Measurements from ENCODE around the gene NPR3.

NPR3 gene

GRCh38 chr5:32833663-32834062 is 122.5 kb downstream of the NPR3 start:
- H3K4me3 ChIP-seq (ENCODE audit: low read length in 2 of 2), result no peak overlapping the region
- no peaks in the 10 kb centered on the region for H3K27me3 ChIP-seq (ENCODE audit: control insufficient read depth in 1 of 2, insufficient read depth in 2 of 2, low read length in 2 of 2)
- H3K27ac ChIP-seq (ENCODE audit: low read length), result no peak overlapping the region
- H3K9ac ChIP-seq (ENCODE audit: low read length in 2 of 2), result no peak overlapping the region
- H3K9me3 ChIP-seq (ENCODE audit: control insufficient read depth in 2 of 2, low read length in 2 of 2), result no peaks in the 10 kb centered on the region
- no peaks in the 10 kb centered on the region for H3K36me3 ChIP-seq (ENCODE audit: control insufficient read depth in 2 of 2, insufficient read depth in 2 of 2, low read length in 2 of 2)
- H3K4me1 ChIP-seq (ENCODE audit: control insufficient read depth, insufficient read depth, low read length), result no peaks in the 10 kb centered on the region

DNA sequence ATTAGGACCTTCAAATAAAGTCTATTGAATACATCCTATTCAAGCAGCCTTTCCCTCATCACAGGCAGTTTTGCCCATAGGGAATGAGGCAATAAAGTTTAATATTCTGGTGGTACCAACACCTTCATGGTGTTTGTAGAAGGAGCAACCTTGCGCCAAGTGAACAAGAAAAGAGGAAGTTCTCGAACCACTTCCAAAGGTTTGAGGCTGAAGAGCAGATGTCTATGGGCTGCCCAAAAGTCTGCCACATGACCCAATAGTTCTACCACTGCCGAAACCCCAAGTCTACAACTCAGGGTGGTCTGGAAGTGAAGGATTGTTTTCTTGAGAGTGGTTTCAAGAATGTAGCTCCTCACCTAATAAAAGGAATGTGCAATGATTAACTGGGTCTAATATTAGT is 123.1 kb downstream of the NPR3 start:
- H3K4me3 ChIP-seq (ENCODE audit: low read length in 2 of 2), result no peak overlapping the region

GRCh38 chr5:32836176-32836575 is 125.1 kb downstream of the NPR3 start:
- no peak overlapping the region for H3K9ac ChIP-seq (ENCODE audit: low read length in 2 of 2)
- no peaks in the 10 kb centered on the region for H3K4me1 ChIP-seq (ENCODE audit: control insufficient read depth, insufficient read depth, low read length)
- H3K9me3 ChIP-seq (ENCODE audit: control insufficient read depth in 2 of 2, low read length in 2 of 2), result no peaks in the 10 kb centered on the region
- no peak overlapping the region for H3K4me3 ChIP-seq (ENCODE audit: low read length in 2 of 2)
- no peak overlapping the region for H3K27ac ChIP-seq (ENCODE audit: low read length)
- H3K27me3 ChIP-seq (ENCODE audit: control insufficient read depth in 1 of 2, insufficient read depth in 2 of 2, low read length in 2 of 2), result no peaks in the 10 kb centered on the region
- H3K36me3 ChIP-seq (ENCODE audit: control insufficient read depth in 2 of 2, insufficient read depth in 2 of 2, low read length in 2 of 2), result no peaks in the 10 kb centered on the region

More for the DNA sequence above, 123.1 kb downstream of the NPR3 start:
- Histone ChIP-seq H3K36me3 (ENCODE audit: control insufficient read depth in 2 of 2, insufficient read depth in 2 of 2, low read length in 2 of 2) (no peaks in the 10 kb centered on the region), H3K27ac (ENCODE audit: low read length) (no peak overlapping the region), H3K9me3 (ENCODE audit: control insufficient read depth in 2 of 2, low read length in 2 of 2) (no peaks in the 10 kb centered on the region), H3K27me3 (ENCODE audit: control insufficient read depth in 1 of 2, insufficient read depth in 2 of 2, low read length in 2 of 2) (no peaks in the 10 kb centered on the region), H3K4me1 (ENCODE audit: control insufficient read depth, insufficient read depth, low read length) (no peaks in the 10 kb centered on the region), H3K9ac (ENCODE audit: low read length in 2 of 2) (no peak overlapping the region)

- Histone ChIP-seq H3K9ac (ENCODE audit: low read length in 2 of 2) (no peak overlapping the region), H3K36me3 (ENCODE audit: control insufficient read depth in 2 of 2, insufficient read depth in 2 of 2, low read length in 2 of 2) (no peaks in the 10 kb centered on the region), H3K27ac (ENCODE audit: low read length) (no peak overlapping the region), H3K9me3 (ENCODE audit: control insufficient read depth in 2 of 2, low read length in 2 of 2) (no peaks in the 10 kb centered on the region), H3K4me1 (ENCODE audit: control insufficient read depth, insufficient read depth, low read length) (no peaks in the 10 kb centered on the region), H3K27me3 (ENCODE audit: control insufficient read depth in 1 of 2, insufficient read depth in 2 of 2, low read length in 2 of 2) (no peaks in the 10 kb centered on the region), H3K4me3 (ENCODE audit: low read length in 2 of 2) (no peak overlapping the region)
Measured at GRCh38 chr5:32837211-32837610, 126.1 kb downstream of the NPR3 start.

GRCh38 chr5:32839106-32839505 is 128.0 kb downstream of the NPR3 start:
- no peak overlapping the region for H3K4me3 ChIP-seq (ENCODE audit: low read length in 2 of 2)
- no peaks in the 10 kb centered on the region for H3K4me1 ChIP-seq (ENCODE audit: control insufficient read depth, insufficient read depth, low read length)
- H3K9me3 ChIP-seq (ENCODE audit: control insufficient read depth in 2 of 2, low read length in 2 of 2), result no peaks in the 10 kb centered on the region
- no peak overlapping the region for H3K9ac ChIP-seq (ENCODE audit: low read length in 2 of 2)
- no peak overlapping the region for H3K27ac ChIP-seq (ENCODE audit: low read length)
- no peaks in the 10 kb centered on the region for H3K27me3 ChIP-seq (ENCODE audit: control insufficient read depth in 1 of 2, insufficient read depth in 2 of 2, low read length in 2 of 2)
- no peaks in the 10 kb centered on the region for H3K36me3 ChIP-seq (ENCODE audit: control insufficient read depth in 2 of 2, insufficient read depth in 2 of 2, low read length in 2 of 2)

GRCh38 chr5:32840606-32841005 is 129.5 kb downstream of the NPR3 start:
- H3K9ac ChIP-seq (ENCODE audit: low read length in 2 of 2), result no peak overlapping the region
- H3K4me3 ChIP-seq (ENCODE audit: low read length in 2 of 2), result no peak overlapping the region
- no peaks in the 10 kb centered on the region for H3K9me3 ChIP-seq (ENCODE audit: control insufficient read depth in 2 of 2, low read length in 2 of 2)
- no peaks in the 10 kb centered on the region for H3K36me3 ChIP-seq (ENCODE audit: control insufficient read depth in 2 of 2, insufficient read depth in 2 of 2, low read length in 2 of 2)
- H3K27ac ChIP-seq (ENCODE audit: low read length), result no peak overlapping the region
- no peaks in the 10 kb centered on the region for H3K4me1 ChIP-seq (ENCODE audit: control insufficient read depth, insufficient read depth, low read length)
- H3K27me3 ChIP-seq (ENCODE audit: control insufficient read depth in 1 of 2, insufficient read depth in 2 of 2, low read length in 2 of 2), result no peaks in the 10 kb centered on the region
